HS-27A (cell line): ENCODE results near the gene PKHD1.
A peak's percentile ranks its signal among the peaks of the same experiment; 100 is the strongest.
"Not testable (repeated sequence)": the region's sequence is repeated elsewhere in the genome, so short reads cannot be mapped to it uniquely, and the experiment has no call there.

Source experiments
- DNase-seq: peaks from one replicate; pipeline ENCODE4 v3.0.0-alpha.2; 2012; ENCODE audit warnings: low read depth, missing footprints

PKHD1 gene

DNA sequence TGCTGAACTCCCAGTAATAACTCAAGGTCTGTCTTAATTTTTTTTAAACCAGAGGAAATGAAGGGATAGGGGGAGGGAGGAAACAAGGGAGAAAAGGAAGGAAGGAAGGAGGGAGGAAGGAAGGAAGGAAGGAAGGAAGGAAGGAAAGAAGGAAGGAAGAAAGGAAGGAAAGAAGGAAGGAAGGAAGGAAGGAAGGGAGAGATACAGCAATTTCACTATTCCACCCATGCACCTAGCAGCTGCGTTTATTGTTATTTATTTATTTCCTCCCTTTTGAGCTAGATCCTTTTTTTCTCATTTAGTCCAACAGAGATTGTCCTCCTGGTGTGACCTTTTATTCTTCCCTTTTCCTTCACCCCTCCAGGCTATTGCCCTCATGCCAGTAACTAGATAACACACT, 97.6 kb downstream of the PKHD1 start:
- DNase-seq, result no peak

- no peak for DNase-seq
Measured at GRCh38 chr6:51986864-51987263, 100.5 kb downstream of the PKHD1 start.

DNA sequence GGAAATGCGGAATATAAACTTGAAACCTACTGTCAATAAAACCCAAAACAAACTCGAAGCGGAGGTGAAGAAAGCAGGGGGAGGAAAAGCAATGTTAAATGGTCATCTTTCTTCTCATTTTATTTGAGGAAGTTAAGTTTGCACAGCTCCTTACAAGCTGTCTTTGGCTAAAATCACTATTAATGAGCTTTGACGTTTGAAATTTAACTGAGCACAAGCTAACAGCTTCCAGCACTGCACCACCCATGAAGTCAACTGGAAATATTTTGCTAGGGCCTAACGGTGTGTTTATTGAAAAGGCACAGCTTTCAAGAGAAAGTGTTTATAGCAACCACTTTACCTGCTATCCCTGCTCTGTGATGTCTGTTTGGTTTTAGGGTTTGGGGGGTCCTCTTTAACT, 103.8 kb downstream of the PKHD1 start:
- no peak for DNase-seq

DNA sequence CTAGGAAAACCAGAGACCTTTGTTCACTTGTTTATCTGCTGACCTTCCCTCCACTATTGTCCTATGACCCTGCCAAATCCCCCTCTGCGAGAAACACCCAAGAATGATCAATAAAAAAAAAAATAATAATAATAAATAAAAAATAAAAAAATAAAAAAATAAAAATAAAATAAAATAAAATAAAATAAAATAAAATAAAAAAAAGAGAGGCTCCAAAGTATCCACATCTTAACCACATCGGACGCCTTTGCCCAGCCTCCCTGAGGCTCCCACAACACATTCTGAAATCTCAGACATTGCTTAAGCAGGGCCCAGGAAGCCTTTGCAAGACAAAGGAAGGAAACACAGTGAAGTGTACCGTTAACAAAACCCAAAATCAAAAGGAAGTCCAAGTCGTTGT, 104.7 kb downstream of the PKHD1 start:
- not testable (repeated sequence) for DNase-seq

- no peak for DNase-seq
Measured at GRCh38 chr6:51976374-51976773, 111.0 kb downstream of the PKHD1 start.

- DNase-seq, result no peak
Measured at GRCh38 chr6:51972659-51973058, 114.8 kb downstream of the PKHD1 start.

- no peak for DNase-seq
Measured at GRCh38 chr6:51968265-51968664, 119.1 kb downstream of the PKHD1 start.

DNA sequence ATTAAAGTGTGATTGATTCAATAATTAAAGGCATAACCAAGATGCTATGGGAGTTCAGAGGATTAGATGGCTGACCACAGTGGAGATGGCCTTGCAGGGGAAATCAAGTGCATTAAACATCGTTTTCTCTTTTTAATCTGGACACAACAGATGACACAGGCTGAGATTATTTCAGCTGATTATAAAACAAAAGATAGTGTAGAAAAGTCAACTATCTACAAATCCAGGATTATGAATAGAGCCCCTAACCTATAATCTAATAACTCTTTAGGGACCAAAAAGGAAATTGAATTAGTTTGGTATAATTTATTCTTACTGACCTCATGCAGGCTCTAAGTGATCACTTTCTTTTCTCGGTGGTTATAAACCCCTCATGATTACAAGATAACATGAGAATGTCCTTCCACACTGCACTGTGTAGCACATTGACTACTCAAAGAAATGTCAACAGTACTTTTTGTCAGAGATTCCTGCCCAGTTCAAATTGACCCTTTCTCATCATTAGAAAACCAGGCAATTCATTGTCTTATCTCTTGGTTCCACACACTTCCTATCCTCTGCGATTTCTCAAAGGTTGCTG, 122.1 kb downstream of the PKHD1 start:
- DNase-seq, result no peak

- no peak for DNase-seq
Measured at GRCh38 chr6:51963980-51964379, 123.4 kb downstream of the PKHD1 start.

- no peak for DNase-seq
Measured at GRCh38 chr6:51962354-51962753, 125.1 kb downstream of the PKHD1 start.

DNA sequence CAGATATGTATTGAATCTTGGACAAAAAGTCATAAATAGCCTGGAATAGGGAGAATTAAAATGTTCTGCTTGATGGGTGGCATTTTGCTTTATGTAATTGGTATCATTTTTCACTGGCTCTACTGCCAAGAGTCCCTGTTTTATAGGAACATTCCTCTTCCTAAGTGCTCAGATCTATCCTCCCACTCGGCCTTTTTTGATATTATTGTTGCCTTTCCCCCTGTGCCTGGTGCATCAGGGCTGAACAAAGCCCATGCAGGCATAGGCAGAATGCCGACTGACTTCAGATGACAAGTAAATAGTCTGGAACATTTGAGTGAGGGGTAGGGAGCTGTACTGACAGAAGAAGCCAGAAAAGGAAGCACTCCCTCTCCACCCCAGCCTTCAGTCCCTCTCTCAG, 127.0 kb downstream of the PKHD1 start:
- DNase-seq, result no peak

GRCh38 chr6:51959744-51960383, 127.5 kb downstream of the PKHD1 start:
- peak; percentile 48 for DNase-seq

GRCh38 chr6:51954681-51955080, 132.7 kb downstream of the PKHD1 start:
- no peak for DNase-seq

DNA sequence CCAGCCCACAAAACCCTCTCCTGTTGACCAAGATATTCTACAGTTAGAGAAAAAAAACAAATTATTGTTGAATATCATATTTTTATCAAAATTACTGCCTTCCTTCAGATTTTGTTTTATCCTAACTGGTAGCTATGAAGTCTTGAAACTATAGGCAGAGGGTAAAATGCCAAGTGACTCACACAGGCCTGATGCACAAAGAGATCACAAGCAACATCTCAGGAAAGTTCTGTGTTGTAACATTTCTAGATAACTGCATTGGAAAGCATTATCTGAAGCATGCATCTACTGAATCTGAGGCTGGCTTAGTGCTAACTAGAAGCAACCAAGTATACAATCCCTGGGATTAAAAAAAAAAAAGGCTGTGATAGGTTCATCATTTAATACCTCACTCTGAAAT, 134.2 kb downstream of the PKHD1 start:
- DNase-seq, result no peak

- DNase-seq, result no peak
Measured at GRCh38 chr6:51951924-51952323, 135.5 kb downstream of the PKHD1 start.

- DNase-seq, result no peak
Measured at GRCh38 chr6:51949526-51949925, 137.9 kb downstream of the PKHD1 start.

- not testable (repeated sequence) for DNase-seq
Measured at GRCh38 chr6:51939695-51940094, 147.7 kb downstream of the PKHD1 start.

GRCh38 chr6:51936531-51937290, 150.7 kb downstream of the PKHD1 start:
- DNase-seq, result no peak

- no peak for DNase-seq
Measured at GRCh38 chr6:51934098-51934497, 153.3 kb downstream of the PKHD1 start.

DNA sequence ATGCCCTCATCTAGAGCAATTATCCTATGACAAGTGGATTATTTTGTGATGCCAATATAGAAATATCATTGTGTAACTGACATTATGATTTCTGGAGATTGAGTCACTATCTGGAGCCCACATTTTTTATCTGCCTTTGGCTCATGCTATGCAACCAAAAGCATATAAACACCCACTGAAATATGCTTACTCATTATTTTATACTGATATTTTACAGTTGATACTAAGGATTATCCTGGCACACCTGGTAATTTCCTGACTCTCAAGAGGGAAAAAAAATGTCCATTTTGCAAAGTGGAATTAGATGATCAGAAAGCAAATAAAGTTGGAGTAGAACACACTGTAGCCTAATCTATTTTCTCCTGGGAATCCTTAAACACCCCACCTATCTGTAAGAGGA, 154.5 kb downstream of the PKHD1 start:
- no peak for DNase-seq

DNA sequence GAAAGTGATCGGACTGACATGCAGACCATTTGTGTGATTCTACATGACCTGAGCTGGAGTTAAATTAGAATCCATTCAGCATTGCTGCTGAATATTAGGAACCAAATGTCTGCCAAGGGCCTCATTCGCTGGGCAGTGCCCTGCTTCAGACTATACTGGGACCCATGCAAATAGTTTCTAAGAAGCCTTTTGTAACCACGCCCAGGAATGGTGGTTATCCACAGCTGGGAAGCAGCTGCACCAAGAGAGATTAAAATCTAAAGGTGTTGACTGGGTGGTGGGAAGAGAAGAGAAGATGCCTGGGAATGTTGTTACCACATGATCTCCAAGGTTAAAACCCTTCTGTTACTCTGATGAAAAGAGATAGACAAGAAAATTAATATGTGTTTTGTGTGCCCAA, 156.8 kb downstream of the PKHD1 start:
- DNase-seq, result no peak

DNA sequence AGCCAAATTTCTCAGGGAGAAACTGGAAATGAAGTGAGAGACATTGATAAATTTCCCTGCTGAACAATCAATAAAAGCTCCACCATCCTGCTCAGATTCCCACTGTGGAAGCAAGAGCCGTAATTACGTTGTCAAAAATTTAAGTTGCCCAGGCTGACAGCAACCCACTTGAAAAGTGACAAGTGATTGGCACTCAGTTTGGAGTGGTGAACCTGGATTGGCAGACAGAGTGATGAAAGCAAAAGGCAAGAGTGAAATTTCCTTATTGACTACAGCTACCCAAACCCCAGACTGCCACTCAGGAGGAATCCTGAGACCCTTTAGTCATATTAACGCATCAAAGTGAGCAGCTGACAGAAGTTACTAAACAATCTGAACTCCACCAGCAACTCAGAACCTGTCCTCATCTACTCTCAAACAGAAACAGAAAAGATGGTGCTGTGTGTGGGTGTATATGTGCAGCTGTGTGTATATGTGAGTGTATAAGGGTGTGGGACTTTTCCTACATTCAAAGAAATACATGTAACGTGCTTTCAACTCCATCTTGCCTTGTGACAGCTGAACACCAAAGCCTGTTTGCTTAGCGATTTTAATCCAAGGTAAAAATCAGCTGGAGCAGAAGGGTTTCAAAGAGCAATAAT, 157.4 kb downstream of the PKHD1 start:
- DNase-seq, result no peak

- DNase-seq, result no peak
Measured at GRCh38 chr6:51928320-51928719, 159.1 kb downstream of the PKHD1 start.
